A673 (cell line): ENCODE results near the gene PIERCE2. TPM values are rescaled to one million over a fixed set of nuclear protein-coding genes. Genes with fewer than 3 reads are reported as not detected.
"Not testable (repeated sequence)": the region's sequence is repeated elsewhere in the genome, so short reads cannot be mapped to it uniquely, and the experiment has no call there.

Source experiments
- BruUV-seq: library from RNA; stranded (reverse); fragments of 400-500 nt; replicated peaks from 2 replicates; lab custom pipeline; 2021; lab: Mats Ljungman, UMichigan
- CTCF ChIA-PET: fragments of 300-600 bp; sonication (Branson Sonifier 250); formaldehyde crosslinking; loops from one replicate; lab custom pipeline; 2022; ENCODE audit warnings: antibody characterized with exemption; lab: Charles Lee
- POLR2A ChIA-PET: fragments of 300-600 bp; sonication (Branson Sonifier 250); formaldehyde crosslinking; loops from one replicate; lab custom pipeline; 2022; ENCODE audit warnings: antibody characterized with exemption; ENCODE audit not compliant: low non-redundant PET; lab: Charles Lee
- DNase-seq: peaks from one replicate; pipeline ENCODE4 v3.0.0-alpha.2; 2015; ENCODE audit warnings: low spot score
- H3K27ac ChIP-seq: fragments of 200-600 bp; sonication (generic); 2 replicates; pipeline ENCODE4 v1.5.1; 2016; ENCODE audit warnings: mixed run types, low read depth, mild to moderate bottlenecking, mixed read lengths, antibody characterized with exemption, low read length; ENCODE audit not compliant: poor library complexity, severe bottlenecking
- H3K27me3 ChIP-seq: fragments of 200-600 bp; sonication (generic); replicated peaks from 2 replicates; pipeline ENCODE4 v1.6.1; 2017; ENCODE audit warnings: mixed run types, low read depth, mild to moderate bottlenecking, mixed read lengths, antibody characterized with exemption, low read length; ENCODE audit not compliant: insufficient read depth, poor library complexity
- H3K36me3 ChIP-seq: fragments of 200-600 bp; sonication (generic); 2 replicates; pipeline ENCODE4 v1.6.1; 2016; ENCODE audit warnings: mixed run types, mild to moderate bottlenecking, mixed read lengths, antibody characterized with exemption, low read length; ENCODE audit not compliant: insufficient read depth, poor library complexity, severe bottlenecking
- H3K4me1 ChIP-seq: fragments of 200-600 bp; sonication (generic); 2 replicates; pipeline ENCODE4 v1.6.1; 2017; ENCODE audit warnings: mixed run types, mild to moderate bottlenecking, mixed read lengths, antibody characterized with exemption, low read length; ENCODE audit not compliant: insufficient read depth, poor library complexity, severe bottlenecking
- H3K4me3 ChIP-seq: fragments of 200-600 bp; sonication (generic); 2 replicates; pipeline ENCODE4 v1.5.1; 2016; ENCODE audit warnings: low read depth, mixed run types, mild to moderate bottlenecking, mixed read lengths, low read length; ENCODE audit not compliant: poor library complexity, severe bottlenecking
- H3K9me3 ChIP-seq: fragments of 200-600 bp; sonication (generic); 2 replicates; pipeline ENCODE4 v1.6.1; 2016; ENCODE audit warnings: mixed run types, low read depth, mild to moderate bottlenecking, mixed read lengths, antibody characterized with exemption, low read length; ENCODE audit not compliant: poor library complexity, severe bottlenecking
- EZH2 ChIP-seq: fragments of 200-600 bp; sonication (generic); IDR thresholded peaks from 2 replicates; pipeline ENCODE4 v1.6.1; 2017; ENCODE audit warnings: borderline replicate concordance, low read depth, mild to moderate bottlenecking, mixed read lengths, antibody characterized with exemption, low read length; ENCODE audit not compliant: poor library complexity, severe bottlenecking
- intact Hi-C: fragments of 100-400 bp; cut with micrococcal nuclease; formaldehyde crosslinking; loops from one replicate; pipeline ENCODE4 v1.10.0; 2022; ENCODE audit not compliant: unreplicated experiment
- total RNA-seq: library from RNA; stranded (reverse); gene quantifications from 2 replicates; pipeline ENCODE4 v1.2.3, GENCODE V29; 2021
- TF ChIP-seq, protein P1 (sequence below): fragments of 300-800, 200-600 bp; sonication (generic); conservative IDR thresholded peaks from 2 replicates; pipeline ENCODE4 v1.5.1; 2017; ENCODE audit warnings: low read depth, mild to moderate bottlenecking, antibody characterized with exemption, low read length, moderate library complexity, mixed read lengths

The PIERCE2 gene
- total RNA-seq, 1 experiment from 2014 or later, result 0.86 TPM

DNA sequence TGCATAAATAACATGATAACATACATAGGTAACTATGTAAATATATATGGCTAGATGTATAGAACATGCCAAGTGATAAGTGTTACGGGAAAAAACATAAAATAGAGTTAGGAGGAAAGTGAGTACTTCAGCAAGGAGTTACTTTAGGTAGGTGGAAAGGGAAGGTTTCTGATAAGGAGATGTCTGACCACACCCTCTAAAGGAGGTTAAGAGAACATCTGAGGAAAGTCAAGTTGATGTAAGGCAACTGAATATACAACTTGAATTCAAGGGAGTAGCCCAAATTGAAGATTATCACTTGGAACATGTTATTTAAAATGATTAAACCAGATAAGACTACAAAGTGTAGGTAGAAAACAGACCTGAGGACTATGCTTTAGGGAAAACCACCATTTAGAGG lies 13.8 kb downstream of the PIERCE2 start:
- H3K4me1 ChIP-seq, result no peaks in the 10 kb centered on the region
- BruUV-seq, result no TSS peak
- ChIA-PET CTCF (no interaction called here), POLR2A (no interaction called here)
- DNase-seq, result no peak
- no peaks in the 10 kb centered on the region for H3K27me3 ChIP-seq
- H3K27ac ChIP-seq, result no peak overlapping the region
- no peaks in the 10 kb centered on the region for H3K36me3 ChIP-seq
- TF ChIP-seq, protein P1, sequence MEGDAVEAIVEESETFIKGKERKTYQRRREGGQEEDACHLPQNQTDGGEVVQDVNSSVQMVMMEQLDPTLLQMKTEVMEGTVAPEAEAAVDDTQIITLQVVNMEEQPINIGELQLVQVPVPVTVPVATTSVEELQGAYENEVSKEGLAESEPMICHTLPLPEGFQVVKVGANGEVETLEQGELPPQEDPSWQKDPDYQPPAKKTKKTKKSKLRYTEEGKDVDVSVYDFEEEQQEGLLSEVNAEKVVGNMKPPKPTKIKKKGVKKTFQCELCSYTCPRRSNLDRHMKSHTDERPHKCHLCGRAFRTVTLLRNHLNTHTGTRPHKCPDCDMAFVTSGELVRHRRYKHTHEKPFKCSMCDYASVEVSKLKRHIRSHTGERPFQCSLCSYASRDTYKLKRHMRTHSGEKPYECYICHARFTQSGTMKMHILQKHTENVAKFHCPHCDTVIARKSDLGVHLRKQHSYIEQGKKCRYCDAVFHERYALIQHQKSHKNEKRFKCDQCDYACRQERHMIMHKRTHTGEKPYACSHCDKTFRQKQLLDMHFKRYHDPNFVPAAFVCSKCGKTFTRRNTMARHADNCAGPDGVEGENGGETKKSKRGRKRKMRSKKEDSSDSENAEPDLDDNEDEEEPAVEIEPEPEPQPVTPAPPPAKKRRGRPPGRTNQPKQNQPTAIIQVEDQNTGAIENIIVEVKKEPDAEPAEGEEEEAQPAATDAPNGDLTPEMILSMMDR, result no peak
- TF ChIP-seq EZH2, result no peak
- no peaks in the 10 kb centered on the region for H3K9me3 ChIP-seq
- intact Hi-C loops, result no loop called here
- H3K4me3 ChIP-seq, result no peak overlapping the region

DNA sequence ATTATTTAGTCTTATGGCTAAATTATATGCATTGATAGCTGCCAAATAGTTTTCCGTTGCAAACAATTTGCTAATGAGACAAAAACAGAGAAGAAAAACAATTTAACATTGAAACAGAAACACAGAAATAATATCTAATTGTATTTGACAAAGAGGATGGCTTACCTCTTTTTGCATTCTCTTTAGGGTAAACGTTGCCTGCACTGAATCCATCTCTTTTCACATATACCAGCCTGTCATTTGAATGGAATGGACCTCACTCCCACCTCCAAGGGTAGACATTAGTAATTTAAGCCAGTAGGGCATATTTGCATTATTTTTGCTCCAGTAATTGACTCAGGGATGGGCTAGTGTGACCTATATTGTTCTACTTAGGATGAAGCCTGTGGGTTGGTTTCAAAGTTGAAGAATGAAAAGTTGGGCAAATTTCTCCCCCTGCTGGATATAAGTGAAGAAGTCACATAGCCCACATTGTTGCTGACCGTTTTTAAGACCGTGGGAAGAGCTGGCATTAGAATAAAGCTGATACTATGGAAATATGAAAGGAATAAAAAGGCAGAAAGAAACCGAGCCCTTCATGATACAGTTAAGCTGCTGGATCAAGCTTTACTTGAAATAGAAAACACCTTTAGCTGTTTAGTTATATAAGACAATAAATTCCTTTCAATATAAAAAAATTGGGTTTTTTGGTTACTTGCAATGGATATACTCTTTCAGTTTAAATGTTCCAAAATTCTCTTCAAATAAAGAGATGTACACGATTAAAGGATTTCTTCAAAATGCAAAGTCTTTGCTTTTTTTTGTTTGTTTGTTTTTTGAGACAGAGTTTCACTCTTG lies 26.9 kb downstream of the PIERCE2 start:
- Histone ChIP-seq H3K36me3 (no peaks in the 10 kb centered on the region), H3K27me3 (no peaks in the 10 kb centered on the region), H3K4me1 (no peaks in the 10 kb centered on the region), H3K4me3 (no peak overlapping the region), H3K9me3 (no peaks in the 10 kb centered on the region), H3K27ac (no peak overlapping the region)
- intact Hi-C loops, result loop anchor here (10.0 kb wide), 1 partner anchor 140 kb away; no protein-coding TSS in a partner anchor
- DNase-seq, result peak; percentile 65
- POLR2A ChIA-PET, result no interaction called here
- CTCF ChIA-PET, result interaction anchor here (0.5 to 0.7 kb wide), 2 partner anchors 21 to 28 kb away, joined by 5 to 8 read pairs; partner anchors contain the start of genes CCPG1 and PIERCE2
- no TSS peak for BruUV-seq
- TF ChIP-seq, protein P1, result peak; percentile 69
- no peak for TF ChIP-seq EZH2

DNA sequence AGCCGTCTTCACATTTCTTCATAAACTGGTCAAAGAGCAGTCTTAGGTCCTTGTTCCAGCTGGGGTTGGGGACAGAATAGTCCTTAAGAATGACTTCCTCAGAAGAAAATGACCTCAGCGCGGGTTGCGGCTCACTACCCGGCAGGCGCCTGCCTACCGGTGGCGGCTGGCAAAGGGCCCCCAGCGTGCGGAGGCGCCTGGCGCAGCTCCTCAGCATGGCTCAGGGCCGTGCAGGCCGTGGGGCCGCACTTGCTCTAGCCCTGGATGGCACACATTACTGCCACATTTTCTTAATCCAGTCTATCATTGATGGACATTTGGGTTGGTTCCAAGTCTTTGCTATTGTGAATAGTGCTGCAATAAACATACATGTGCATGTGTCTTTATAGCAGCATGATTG lies 34.8 kb downstream of the PIERCE2 start:
- H3K27me3 ChIP-seq, H3K27ac ChIP-seq, DNase-seq, H3K36me3 ChIP-seq, intact Hi-C loops, BruUV-seq, H3K9me3 ChIP-seq, H3K4me3 ChIP-seq, POLR2A ChIA-PET, H3K4me1 ChIP-seq, CTCF ChIA-PET: not testable (repeated sequence)

DNA sequence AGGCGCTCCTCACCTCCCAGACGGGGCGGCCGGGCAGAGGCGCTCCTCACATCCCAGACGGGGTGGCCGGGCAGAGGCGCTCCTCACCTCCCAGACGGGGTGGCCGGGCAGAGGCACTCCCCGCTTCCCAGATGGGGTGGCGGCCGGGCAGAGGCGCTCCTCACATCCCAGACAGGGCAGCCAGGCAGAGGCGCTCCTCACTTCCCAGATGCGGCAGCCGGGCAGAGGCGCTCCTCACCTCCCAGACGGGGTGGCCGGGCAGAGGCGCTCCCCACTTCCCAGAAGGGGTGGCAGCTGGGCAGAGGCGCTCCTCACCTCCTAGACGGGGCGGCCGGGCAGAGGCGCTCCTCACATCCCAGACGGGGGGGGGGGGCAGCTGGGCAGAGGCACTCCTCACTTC lies 37.6 kb downstream of the PIERCE2 start:
- H3K9me3 ChIP-seq, intact Hi-C loops, BruUV-seq, DNase-seq, H3K4me1 ChIP-seq, H3K4me3 ChIP-seq, CTCF ChIA-PET, H3K36me3 ChIP-seq, H3K27ac ChIP-seq, POLR2A ChIA-PET, H3K27me3 ChIP-seq: not testable (repeated sequence)

DNA sequence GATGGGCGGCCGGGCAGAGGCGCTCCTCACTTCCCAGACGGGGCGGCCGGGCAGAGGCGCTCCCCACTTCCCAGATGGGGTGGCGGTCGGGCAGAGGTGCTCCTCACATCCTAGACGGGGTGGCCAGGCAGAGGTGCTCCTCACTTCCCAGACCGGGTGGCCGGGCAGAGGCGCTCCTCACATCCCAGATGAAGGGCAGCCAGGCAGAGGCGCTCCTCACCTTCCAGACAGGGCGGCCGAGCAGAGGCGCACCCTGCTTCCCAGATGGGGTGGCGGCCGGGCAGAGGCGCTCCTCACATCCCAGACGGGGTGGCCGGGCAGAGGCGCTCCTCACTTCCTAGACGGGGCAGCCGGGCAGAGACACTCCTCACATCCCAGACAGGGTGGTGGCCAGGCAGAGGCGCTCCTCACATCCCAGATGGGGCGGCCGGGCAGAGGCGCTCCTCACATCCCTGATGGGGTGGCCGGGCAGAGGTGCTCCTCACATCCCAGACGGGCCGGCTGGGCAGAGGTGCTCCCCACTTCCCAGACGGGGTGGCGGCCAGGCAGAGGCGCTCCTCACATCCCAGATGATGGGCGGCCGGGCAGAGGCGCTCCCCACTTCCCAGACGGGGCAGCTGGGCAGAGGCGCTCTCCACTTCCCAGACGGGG lies 38.2 kb downstream of the PIERCE2 start:
- BruUV-seq, H3K27ac ChIP-seq, POLR2A ChIA-PET, CTCF ChIA-PET, intact Hi-C loops, H3K4me3 ChIP-seq, H3K4me1 ChIP-seq, H3K9me3 ChIP-seq, H3K36me3 ChIP-seq, H3K27me3 ChIP-seq, DNase-seq: not testable (repeated sequence)

DNA sequence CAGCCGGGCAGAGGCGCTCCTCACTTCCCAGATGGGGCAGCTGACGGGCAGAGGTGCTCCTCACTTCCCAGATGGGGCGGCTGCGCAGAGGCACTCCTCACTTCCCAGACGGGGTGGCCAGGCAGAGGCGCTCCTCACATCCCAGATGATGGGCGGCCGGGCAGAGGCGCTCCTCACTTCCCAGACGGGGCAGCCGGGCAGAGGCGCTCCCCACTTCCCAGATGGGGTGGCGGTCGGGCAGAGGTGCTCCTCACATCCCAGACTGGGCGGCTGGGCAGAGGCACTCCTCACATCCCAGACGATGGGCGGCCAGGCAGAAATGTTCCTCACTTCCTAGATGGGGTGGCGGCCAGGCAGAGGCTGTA lies 38.7 kb downstream of the PIERCE2 start:
- CTCF ChIA-PET, H3K4me1 ChIP-seq, POLR2A ChIA-PET, H3K4me3 ChIP-seq, H3K36me3 ChIP-seq, BruUV-seq, H3K27ac ChIP-seq, H3K9me3 ChIP-seq, DNase-seq, intact Hi-C loops, H3K27me3 ChIP-seq: not testable (repeated sequence)
